NCI-H146 treated with DMSO at 0.1 percent for 48 hours (cell line): ENCODE results near the gene ZNF618.
"Not testable (repeated sequence)": the region's sequence is repeated elsewhere in the genome, so short reads cannot be mapped to it uniquely, and the experiment has no call there.

Source experiments
- DNase-seq: peaks from one replicate; lab custom pipeline; 2025; ENCODE audit not compliant: unreplicated experiment; lab: John Stamatoyannopoulos, UW

The ZNF618 gene

GRCh38 chr9:114076237-114077161 lies 200.4 kb downstream of the ZNF618 start:
- no peak for DNase-seq

DNA sequence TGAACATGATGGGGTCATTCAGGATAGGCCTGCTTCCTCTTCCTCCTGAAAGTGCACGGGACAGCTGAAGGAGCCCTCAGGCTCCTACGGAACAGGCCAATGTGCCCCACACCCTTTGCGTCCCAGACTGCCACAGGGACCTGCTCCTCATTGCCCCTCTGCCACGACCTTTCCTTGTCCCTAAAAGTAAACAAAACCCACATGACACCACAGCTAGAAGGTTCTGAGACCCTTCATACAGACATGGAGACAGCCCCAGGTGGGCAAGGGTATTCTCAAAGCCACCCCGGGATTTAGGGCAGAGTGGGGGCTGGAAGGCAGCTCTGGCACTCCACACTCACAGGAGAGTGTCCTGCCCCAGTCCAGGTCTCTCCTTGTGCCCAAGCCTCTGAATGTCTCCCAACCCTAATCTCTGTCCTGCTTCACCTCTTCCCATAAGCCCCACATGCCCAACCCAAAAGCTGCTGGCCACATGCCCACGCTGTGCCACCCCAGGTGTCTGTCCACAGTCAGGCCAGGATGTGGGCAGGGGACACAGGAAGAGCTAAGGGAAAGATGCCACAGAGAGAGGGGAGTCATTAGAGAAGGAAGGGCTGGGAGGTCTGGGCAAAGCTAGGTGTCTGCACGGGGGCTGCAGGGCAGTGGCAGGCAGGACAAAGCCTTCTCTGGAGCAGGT lies 201.2 kb downstream of the ZNF618 start:
- no peak for DNase-seq

DNA sequence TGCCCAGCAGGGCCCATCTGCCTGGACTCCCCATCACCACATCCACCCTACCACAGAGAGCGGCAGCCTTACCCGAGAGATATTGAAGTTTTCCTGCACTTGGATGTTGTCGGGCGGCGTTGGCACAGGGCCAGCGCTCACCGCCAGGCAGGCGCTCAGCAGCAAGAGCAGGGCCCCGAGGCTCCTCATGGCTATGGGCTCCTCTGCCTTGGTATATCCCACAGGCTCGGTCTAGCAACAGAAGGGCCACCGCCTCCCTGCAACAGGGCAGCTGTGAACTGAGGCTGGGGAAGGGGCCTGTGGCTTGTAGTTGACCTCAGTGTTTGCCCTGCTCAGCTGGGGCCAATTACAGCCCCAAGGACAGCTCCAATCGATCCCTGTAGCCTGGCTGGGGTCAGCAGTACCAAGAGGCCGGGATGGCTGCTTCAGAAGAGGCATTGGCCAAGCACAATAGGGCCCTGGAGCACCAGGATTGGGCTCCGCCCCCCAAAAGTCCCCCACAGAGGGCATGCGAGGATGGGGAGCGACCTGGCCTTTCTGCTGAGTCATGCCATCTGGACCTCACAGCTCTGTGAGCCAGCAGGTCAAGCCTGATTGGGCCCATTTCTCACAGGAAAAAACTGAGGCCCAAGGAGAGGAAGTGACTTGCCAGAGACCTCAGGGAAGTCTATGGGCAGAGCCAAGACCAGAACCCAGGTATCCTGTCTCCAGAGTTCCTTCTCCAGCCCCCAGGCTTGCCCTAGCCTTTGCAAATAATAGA lies 202.1 kb downstream of the ZNF618 start, which contains the start of gene AMBP:
AMBP (minus strand) TSS at position 280 of the 760 bp plus-strand sequence; CDS start at position 189, 91 bp downstream.
- DNase-seq = no peak

DNA sequence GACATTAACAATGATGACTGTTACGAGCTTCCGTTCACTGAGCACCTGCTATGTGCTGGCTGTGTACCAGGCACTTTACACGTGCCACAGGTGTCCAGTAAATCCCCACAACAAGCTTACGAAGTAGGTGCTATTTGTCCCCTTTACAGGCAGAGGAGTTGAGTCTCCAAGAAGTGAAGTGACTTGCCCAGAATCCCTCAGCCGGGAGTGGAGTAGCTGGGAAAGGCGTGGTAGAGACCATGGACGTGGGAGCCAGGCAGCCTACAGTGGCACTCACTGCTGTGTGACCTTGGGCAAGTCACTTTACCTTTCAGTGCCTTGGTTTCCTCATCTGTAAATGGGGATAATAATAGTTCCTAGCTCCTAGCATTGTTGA lies 202.7 kb downstream of the ZNF618 start:
- DNase-seq = no peak

DNA sequence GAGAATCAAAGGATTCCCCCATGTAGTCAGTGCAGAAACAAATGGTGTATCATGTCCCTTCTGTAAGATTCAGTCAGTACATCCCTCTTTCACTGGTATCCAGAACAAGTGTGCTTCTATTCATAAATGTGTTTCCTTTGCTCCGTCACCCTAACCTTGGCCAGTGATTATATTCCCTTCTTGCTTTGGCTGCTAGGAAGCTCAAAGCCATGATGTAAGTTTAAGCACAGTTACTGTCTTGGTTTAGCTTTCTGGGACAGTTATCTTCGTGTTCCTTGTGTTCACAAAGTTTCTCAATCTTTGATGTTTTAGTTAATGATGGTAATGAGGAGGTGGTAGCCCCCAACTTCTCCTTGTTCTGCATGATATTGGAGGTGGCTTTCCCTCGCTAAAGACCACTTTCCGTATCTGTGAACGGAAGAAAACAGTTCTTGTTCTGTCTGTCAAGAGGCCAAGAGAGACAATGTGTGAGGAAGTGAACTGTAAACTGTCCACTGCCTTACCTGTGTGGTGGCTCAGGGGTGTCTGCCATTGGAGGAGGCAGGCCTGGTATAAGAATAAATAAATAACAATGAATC lies 204.2 kb downstream of the ZNF618 start:
- DNase-seq = no peak

- no peak for DNase-seq
Observed at GRCh38 chr9:114080773-114081440, 204.8 kb downstream of the ZNF618 start.

DNA sequence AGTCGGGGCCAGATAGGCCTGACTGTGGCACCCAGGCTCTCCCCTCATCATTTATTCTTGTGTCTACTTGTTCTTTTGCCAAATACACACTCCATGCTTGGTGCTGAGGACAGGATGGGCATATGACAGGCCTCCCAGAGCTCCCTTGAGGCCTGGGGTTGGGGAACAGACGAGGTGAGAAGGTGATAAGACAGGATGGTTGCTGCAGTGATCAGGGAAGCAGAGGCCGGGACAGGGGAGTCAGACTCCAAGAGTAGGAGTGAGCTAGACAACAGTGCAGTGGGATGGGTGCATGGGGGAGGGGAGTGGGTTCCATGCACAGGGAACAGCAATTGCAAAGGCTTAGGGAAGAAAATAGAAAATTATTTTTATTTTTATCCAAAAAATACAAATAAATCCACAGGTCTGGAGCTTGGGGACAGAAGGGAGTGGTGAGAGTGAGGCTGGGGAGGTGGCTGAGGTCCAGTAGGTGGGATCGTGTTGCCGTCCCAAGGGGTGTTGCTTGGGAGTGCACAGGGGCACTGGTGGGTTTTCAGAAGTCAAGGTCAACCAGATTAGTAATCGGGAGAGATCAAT lies 205.4 kb downstream of the ZNF618 start:
- no peak for DNase-seq

- peak; percentile 21 for DNase-seq
Observed at GRCh38 chr9:114082017-114082762, 206.1 kb downstream of the ZNF618 start.

DNA sequence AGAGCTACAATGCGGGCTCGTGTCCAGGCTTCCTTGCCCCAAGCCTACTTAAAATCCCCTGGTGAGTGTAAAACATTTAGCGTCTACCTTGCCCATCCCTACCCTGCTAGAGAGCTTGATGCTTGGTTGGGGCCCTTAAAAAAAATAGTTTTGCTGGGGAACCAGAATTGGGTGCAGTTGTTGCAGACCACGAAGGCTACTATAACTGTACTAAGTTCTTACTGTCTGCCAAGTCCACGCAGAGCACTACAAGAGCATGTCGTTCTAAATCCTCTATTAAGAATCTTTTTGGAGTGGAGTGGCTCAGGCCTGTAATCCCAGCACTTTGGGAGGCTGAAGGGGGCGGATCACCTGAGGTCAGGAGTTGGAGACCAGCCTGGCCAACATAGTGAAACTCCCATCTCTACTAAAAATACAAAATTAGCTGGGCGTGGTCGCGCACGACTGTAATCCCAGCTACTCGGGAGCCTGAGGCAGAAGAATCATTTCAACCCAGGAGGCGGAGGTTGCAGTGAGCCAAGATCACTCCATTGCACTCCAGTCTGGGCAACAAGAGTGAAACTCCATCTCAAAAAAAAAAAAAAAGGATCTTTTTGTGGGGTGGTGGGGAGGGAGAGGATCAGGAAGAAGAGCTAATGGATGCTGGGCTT lies 206.8 kb downstream of the ZNF618 start:
- DNase-seq = not testable (repeated sequence)

- DNase-seq = no peak
Observed at GRCh38 chr9:114083666-114084065, 207.6 kb downstream of the ZNF618 start.

GRCh38 chr9:114084282-114085073 lies 208.4 kb downstream of the ZNF618 start:
- DNase-seq = no peak

- no peak for DNase-seq
Observed at GRCh38 chr9:114085387-114085789, 209.3 kb downstream of the ZNF618 start.

- DNase-seq = no peak
Observed at GRCh38 chr9:114086009-114086408, 209.9 kb downstream of the ZNF618 start.

- no peak for DNase-seq
Observed at GRCh38 chr9:114086607-114087006, 210.5 kb downstream of the ZNF618 start.

DNA sequence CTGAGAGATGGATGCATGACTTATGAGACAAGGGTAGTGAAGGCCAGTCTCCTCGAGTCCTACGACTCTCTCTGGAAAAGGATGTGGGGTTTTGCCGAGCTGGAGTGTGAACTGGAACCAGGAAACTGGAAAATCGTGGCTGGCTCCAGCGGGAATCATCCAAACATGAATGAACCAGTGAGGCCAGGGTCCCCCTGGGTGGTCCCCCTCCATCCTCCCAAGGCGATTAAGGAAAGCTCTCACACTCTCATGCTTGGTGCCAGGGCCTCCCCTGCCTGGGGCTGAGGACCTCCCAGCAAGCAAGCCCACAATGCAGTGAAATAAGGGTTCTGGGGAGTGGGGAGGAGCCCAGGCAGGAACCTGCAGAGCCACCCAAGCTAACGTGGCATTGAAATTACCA lies 211.6 kb downstream of the ZNF618 start:
- no peak for DNase-seq

DNA sequence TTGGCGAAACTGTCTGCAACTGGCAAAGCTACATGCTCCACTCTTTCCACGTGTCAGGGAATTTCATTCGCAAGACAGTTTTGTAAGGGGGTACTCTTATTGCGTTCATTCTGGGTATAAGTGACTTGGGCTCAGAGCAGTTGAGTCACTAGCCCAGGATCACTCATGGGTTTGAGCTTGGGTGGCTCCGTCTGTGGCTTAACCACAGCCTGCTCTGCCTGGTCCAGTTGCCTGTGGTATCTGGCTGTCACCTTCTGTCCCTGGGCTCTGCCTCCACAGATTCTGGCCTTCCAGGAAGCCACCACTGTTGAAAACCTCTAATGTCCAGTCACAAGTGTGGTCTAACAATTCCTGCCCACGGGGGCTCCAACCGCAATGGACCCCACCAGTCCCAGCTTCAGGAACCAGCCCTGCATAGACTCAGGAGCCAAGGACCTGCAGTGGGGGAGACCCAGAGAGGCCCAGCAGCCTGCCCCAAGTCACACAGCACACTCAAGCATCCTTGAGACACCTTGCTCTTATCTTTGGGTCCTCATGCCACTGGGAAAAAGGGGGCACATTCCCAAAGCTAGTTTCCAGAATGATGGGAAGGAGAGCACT lies 212.6 kb downstream of the ZNF618 start:
- no peak for DNase-seq

DNA sequence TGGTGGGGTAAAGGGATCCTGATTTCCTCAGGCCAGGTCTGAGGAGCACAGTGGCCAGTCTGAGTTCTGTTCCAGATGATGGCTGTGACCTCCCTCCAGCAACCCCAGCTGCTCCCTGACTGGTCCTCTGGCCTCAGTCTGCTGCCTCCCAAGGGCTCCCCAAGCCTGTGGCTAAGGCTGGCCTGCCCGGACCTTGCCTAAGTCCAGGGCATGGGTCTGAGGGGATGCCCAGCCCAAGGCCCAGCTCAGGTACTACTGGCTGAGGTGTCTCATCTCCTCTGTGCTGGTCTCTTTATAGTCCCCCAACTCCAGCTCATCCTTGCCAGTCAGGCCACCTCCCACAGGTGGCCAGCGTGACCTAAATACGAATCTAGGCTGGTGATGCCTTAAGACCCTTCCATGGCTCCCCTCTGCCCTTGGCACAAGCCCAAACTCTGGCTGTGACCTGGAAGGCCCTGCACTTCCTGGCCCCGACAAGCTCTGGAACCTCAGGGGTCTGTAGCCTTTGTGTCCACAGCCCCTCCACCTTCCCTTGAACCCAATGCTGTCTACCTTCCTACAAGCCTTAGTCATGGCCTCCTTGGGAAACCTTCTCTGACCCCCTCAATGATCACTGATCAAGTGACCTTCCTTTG lies 213.2 kb downstream of the ZNF618 start:
- DNase-seq = no peak
